GM12891 (cell line): Measurements from ENCODE around the gene UBTD2.
A peak's percentile ranks its signal among the peaks of the same experiment; 100 is the strongest.

Experiments used
- DNase-seq: peaks from one replicate; pipeline ENCODE4 v3.0.0; 2011; ENCODE audit warnings: low spot score; ENCODE audit not compliant: insufficient read length
- FAIRE-seq: peaks from 2 replicates; lab custom pipeline; 2011; peaks lifted over from hg19 to GRCh38; lab: Jason Lieb, UNC
- PAX5 ChIP-seq: IDR thresholded peaks from 2 replicates; pipeline ENCODE4 v1.6.1; 2011; ENCODE audit warnings: low read length, moderate library complexity, mild to moderate bottlenecking; ENCODE audit not compliant: insufficient read depth, severe bottlenecking
- POLR2A ChIP-seq: IDR thresholded peaks from 2 replicates; pipeline ENCODE4 v1.6.1; 2011; ENCODE audit warnings: low read depth, low read length, control low read depth
- POLR2AphosphoS5 ChIP-seq: IDR thresholded peaks from 2 replicates; pipeline ENCODE4 v1.6.1; 2011; ENCODE audit warnings: low read depth, low read length, control low read depth
- POU2F2 ChIP-seq: IDR thresholded peaks from 2 replicates; pipeline ENCODE4 v1.6.1; 2011; ENCODE audit warnings: low read depth, mild to moderate bottlenecking, control low read depth, low read length, moderate library complexity
- SPI1 ChIP-seq: IDR thresholded peaks from 2 replicates; pipeline ENCODE4 v1.6.1; 2011; ENCODE audit warnings: low read depth, low read length, control low read depth
- TAF1 ChIP-seq: IDR thresholded peaks from 2 replicates; pipeline ENCODE4 v1.6.1; 2011; ENCODE audit warnings: low read depth, low read length, control low read depth

UBTD2 gene

DNA sequence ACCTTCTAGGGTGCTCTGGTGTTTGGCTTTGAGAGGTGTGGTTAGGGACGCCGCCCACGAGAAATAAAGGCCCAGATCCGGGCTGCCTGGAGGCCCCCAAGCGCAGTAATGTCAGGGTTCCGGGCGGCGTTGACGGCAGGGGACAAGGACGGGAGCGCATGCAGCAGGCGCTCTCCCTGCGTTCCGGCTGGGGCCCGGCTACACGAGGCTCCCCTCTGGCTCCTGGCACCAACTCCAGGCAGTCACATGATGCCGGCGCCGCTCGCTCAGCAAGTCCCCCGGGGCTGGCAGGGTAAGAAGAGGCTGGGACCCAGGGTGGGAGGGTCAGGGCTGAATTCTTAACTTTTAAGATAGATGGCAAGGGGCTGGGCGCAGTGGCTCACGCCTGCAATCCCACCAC is 28.1 kb downstream of the UBTD2 start:
- no peak for TF ChIP-seq POLR2A
- no peak for TF ChIP-seq POLR2AphosphoS5
- no peak for TF ChIP-seq POU2F2
- TF ChIP-seq TAF1, result no peak
- TF ChIP-seq SPI1, result no peak
- TF ChIP-seq PAX5, result no peak
- FAIRE-seq (no peak), DNase-seq (no peak)

DNA sequence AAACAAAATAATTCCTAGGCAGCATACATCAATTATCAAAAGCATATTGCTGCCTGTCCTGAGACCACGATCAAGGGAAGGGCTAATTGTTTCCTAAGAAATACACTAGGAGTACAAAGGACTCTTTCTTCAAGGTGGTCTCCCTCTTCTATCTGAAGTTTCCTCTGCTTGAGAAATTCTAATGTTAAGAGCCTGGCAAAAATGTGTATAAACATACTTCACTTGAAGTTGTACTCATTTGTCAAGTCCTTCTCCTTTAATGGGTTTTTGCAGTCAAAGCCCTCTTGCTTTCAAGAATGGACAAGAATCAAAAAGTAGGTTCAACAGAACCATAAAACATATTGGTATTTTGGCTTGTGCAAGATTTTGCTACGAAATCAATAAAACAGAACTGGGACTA is 31.1 kb downstream of the UBTD2 start:
- TF ChIP-seq PAX5, result no peak
- DNase-seq (no peak), FAIRE-seq (no peak)

DNA sequence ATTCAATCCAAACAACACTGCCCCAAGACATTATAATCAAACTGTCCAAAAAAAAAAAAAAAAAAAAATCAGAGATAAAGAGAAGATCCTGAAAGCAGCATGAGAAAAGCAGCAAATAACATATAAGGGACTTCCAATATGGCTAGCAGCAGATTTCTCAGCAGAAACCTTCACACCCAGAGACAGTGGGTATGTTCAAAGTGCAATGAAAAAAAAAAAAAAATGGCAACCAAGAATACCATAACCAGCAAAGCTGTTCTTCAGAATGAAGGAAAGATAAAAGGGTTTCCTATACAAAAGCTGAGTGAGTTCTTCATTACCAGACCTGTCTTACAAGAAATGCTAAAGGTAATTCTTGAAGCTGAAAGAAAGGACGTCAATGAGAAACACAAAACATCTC is 32.1 kb downstream of the UBTD2 start:
- DNase-seq (no peak), FAIRE-seq (no peak)
- TF ChIP-seq TAF1, result no peak
- no peak for TF ChIP-seq PAX5

DNA sequence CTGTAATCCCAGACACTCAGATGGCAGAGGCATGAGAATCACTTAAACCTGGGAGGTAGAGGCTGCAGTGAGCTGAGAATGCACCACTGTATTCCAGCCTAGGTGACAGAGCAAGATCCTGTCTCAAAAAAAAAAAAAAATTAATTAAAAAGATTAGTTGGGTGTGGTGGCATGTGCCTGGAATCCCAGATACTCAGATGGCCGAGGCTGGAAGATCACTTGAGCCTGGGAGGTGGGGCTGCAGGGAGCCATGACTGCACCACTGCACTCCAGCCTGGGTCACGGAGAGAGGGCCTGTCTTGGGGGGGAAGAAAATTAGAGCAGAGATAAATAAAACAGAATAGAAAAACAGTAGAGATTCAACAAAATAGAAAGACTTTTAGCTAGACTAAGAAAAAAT is 34.9 kb downstream of the UBTD2 start:
- no peak for DNase-seq
- TF ChIP-seq SPI1 (no peak), PAX5 (no peak), POLR2A (no peak), POU2F2 (no peak), POLR2AphosphoS5 (no peak), TAF1 (no peak)
- no peak for FAIRE-seq

DNA sequence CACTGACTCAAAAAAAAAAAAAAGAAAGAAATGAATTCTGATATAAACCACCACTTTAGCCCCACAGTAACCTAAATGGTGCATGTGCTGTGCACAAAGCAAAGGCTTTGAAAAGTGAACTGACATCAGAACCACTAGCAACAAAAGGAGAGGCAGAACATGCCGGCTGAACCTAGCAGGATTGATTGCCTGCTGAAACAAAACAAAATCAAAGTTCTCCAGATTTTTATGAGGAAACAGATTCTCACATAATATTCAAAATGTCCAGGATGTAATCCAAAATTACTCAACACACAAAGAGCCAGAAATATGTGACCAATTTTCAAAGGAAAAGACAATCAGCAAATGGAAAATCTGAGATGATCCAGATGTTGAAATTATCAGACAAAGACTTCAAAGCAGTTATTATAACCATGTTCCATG is 37.9 kb downstream of the UBTD2 start:
- DNase-seq (no peak), FAIRE-seq (no peak)
- no peak for TF ChIP-seq POLR2A
- TF ChIP-seq POU2F2, result no peak
- no peak for TF ChIP-seq TAF1
- no peak for TF ChIP-seq PAX5
- no peak for TF ChIP-seq SPI1
- TF ChIP-seq POLR2AphosphoS5, result no peak

DNA sequence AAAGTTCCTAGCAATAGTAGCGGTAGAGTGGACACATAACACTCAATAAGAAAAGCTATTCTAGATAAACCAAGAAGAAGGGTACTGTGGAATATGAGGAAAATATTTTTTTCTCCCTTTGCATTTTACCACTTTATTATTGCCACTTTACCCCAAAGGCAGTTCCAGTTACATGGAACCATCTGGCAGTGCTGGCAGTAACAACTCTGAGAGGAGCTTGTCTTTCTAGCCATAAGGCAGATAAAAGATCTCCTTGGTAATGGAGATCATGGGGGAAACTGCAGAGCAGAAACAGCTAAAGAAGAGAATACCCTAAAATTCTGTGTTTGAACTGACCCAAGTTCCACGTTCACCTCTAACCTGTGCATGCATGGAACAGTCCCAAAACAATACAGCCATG is 38.5 kb downstream of the UBTD2 start:
- FAIRE-seq, result no peak
- TF ChIP-seq POLR2AphosphoS5 (no peak), SPI1 (no peak), TAF1 (no peak), POU2F2 (no peak), POLR2A (no peak), PAX5 (no peak)
- DNase-seq, result no peak

DNA sequence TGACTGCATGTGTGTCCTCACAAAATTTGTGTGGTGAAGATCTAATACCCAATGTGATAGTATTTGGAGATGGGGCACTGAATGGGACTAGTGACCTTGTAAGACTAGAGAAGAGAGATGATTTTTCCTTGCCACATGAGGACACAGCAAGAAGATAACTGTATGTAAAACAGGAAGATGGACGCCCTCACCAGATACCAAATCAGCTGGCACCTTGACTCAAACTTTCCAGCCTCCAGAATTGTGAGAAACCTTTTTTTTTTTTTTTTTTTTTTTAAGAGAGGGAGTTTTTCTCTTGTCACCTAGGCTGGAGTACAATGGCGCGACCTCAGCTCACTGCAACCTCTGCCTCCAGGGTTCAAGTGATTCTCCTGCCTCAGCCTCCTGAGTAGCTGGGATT is 40.3 kb downstream of the UBTD2 start:
- DNase-seq (no peak), FAIRE-seq (no peak)
- no peak for TF ChIP-seq POLR2A
- TF ChIP-seq POLR2AphosphoS5, result no peak
- TF ChIP-seq TAF1, result no peak
- TF ChIP-seq PAX5, result no peak
- no peak for TF ChIP-seq POU2F2
- no peak for TF ChIP-seq SPI1

DNA sequence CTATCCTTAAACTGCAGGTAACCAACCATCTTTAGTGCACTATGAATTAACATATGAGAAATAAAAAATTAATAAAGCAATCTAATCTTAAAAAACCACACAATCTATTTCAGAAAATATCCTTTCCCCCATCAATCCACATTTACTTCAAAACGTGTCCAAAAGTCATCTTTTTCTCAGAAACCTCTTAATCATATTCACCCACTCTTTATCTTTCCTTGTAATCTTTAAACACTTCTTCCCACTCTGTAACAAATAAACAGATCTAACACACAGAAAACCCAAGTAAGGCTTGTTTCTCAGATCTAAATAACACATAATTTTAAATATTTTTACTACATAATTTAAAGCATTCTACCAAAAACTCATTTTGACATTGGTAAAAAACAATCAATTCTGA is 45.2 kb downstream of the UBTD2 start:
- no peak for DNase-seq
- FAIRE-seq, result no peak
- TF ChIP-seq POLR2A (no peak), SPI1 (no peak), PAX5 (no peak), POLR2AphosphoS5 (no peak), TAF1 (no peak), POU2F2 (no peak)

DNA sequence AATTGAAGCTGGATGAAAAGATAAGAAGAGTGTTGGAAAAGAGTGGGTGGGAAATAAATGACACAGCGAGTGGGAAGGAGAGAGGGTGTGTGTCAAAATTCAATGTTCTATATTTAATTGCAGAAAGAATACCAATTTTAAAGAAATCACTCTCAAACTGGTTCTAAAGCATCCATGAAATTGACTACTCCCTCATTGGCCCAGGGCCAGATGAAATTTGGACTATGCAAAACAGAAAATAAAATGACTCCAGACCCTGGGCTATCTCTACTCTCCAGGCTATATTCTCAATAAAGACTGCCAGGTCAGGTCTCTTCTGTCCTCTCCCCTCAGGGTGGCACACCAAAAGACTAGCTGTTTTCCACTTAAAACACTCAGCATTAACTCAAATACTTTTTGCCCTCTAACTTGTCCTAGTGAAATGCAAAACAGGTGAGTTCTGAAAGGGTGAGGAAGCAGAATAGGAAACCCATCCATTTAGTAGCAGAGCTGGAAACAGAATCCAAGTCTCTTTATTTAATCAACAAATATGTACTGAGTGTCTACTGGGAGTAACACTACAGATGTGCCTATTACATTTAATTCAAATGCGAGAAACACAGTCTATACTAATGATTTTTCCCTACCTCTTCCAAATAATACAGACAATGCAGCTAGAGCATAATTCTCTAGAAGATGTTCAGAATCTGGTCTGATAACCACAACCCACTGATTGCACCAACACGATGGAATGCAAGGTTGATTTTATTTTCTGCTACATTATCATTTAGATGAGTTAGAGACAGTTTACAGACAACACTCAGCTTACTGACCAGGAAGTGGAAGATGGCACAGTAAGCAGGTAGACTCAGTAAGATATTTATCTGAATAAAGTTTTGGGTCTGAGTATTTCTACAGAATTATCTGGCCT is 47.5 kb downstream of the UBTD2 start:
- DNase-seq (no peak), FAIRE-seq (peak; percentile 74)
- TF ChIP-seq PAX5 (no peak), POLR2AphosphoS5 (no peak), TAF1 (no peak), POLR2A (no peak), POU2F2 (no peak), SPI1 (no peak)

DNA sequence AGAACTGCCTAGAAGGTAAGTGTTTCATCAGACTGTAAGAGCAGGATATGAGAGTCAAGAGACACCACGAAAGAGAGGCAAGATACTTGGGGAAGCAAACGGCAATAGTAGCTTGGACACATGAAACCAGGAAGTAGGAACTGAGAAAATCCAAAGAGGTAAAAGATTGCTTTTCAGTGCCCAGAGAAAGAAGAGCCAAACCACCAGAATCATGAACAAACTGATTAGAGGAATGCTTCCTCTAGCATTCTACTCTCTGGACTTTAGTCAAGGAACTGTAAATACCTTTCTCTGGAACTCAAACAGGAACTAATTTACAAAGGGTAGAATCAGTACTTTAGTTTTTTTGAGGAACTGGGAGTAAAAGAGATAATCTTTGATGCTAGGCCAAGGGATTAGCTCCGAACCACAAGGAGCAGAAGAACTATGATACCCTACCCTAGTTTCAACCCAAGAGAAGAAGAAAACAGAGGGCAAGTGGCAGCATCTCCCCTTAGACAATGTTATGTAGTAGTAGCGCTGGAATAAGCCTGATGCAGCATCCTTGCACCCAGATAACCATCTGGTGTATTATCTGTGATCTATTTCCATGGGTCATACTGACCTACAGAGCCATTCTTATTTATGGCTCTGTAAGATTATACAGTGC is 48.3 kb downstream of the UBTD2 start:
- DNase-seq (no peak), FAIRE-seq (peak; percentile 87)
- peak; percentile 84 for TF ChIP-seq SPI1
- no peak for TF ChIP-seq PAX5
- TF ChIP-seq TAF1, result no peak
- no peak for TF ChIP-seq POU2F2
- TF ChIP-seq POLR2AphosphoS5, result no peak
- no peak for TF ChIP-seq POLR2A

DNA sequence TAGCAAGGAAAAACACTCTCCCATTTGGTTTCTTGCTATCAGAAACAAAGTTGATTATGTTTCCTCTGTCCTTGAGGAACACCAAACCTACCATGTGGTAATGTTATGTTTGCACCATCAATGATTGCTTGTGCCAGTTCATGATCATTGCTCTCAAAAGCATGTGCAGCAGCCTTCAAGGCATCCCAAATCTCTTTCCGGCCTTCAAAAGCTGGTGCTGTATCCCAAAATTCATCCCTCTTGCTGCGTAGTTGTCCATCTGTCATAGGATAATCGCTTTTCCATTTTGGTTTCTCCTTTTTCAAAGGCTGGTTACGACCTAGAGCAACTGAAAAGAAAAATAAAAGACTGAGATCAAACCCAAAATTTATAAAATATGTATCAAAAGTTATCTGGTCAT is 49.5 kb downstream of the UBTD2 start:
- FAIRE-seq, result no peak
- no peak for DNase-seq
- TF ChIP-seq PAX5 (no peak), POLR2AphosphoS5 (no peak), POLR2A (no peak), SPI1 (no peak), TAF1 (no peak), POU2F2 (no peak)
